ENCODE data around the gene RASSF8. TPM values are rescaled to one million over a fixed set of nuclear protein-coding genes. Genes with fewer than 3 reads are reported as not detected.

RASSF8 gene
- total RNA-seq, 1 donor from 2014 or later, result 54.6 TPM

DNA sequence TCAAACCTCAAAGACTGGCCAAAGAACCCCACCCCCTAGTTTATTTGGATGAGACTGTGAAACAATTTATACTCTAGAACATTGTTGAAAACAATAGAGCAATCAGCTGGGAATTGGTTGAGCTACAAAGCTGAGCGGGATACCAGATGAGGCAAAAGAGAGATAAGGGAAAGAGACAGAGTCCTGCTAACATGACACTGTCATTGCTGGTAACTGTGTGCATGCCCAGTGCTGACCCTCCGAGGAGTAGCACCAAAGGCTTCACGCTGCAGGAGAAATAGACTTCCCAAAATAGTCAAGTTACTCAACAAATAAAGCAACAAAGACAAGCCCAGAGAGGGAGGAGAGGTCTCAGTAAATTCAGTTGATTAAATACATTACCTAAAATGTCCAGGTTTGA, 63.6 kb downstream of the RASSF8 start:
- Mint-ChIP-seq H3K27ac (ENCODE audit: unreplicated experiment) (no peak overlapping the region), H3K9me3 (ENCODE audit: low read depth) (peaks cover 3% of the 10 kb centered on the region), H3K36me3 (ENCODE audit: low read depth) (no peaks in the 10 kb centered on the region), H3K27me3 (ENCODE audit: low read depth) (no peaks in the 10 kb centered on the region), H3K4me3 (ENCODE audit: unreplicated experiment) (no peak overlapping the region), H3K4me1 (ENCODE audit: low read depth) (peaks cover 8% of the 10 kb centered on the region)
- TF ChIP-seq, protein P1, sequence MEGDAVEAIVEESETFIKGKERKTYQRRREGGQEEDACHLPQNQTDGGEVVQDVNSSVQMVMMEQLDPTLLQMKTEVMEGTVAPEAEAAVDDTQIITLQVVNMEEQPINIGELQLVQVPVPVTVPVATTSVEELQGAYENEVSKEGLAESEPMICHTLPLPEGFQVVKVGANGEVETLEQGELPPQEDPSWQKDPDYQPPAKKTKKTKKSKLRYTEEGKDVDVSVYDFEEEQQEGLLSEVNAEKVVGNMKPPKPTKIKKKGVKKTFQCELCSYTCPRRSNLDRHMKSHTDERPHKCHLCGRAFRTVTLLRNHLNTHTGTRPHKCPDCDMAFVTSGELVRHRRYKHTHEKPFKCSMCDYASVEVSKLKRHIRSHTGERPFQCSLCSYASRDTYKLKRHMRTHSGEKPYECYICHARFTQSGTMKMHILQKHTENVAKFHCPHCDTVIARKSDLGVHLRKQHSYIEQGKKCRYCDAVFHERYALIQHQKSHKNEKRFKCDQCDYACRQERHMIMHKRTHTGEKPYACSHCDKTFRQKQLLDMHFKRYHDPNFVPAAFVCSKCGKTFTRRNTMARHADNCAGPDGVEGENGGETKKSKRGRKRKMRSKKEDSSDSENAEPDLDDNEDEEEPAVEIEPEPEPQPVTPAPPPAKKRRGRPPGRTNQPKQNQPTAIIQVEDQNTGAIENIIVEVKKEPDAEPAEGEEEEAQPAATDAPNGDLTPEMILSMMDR (IDR thresholded peaks at IDR 0.05), result no peak
- no peak for DNase-seq (ENCODE audit: low spot score)

DNA sequence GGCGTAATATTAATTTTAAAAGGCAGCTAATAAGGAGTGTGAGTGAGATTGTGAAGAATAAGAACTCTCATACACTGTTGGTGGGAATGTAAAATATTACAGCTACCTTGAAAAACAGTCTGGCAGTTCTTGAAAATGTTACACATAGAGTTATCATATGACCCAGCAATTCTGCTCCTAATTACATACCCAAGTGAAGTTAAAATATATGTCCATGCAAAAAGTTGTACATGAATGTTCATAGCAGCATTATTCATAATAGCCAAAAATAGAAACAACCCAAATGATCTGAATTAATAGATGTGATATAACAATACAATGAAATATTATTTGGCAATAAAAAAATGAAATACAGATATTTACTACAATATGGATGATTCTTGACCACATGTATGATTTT, 68.2 kb downstream of the RASSF8 start:
- H3K9me3 Mint-ChIP-seq (ENCODE audit: low read depth), result peaks cover 3% of the 10 kb centered on the region
- H3K27ac Mint-ChIP-seq (ENCODE audit: unreplicated experiment), result no peak overlapping the region
- no peaks in the 10 kb centered on the region for H3K36me3 Mint-ChIP-seq (ENCODE audit: low read depth)
- H3K4me3 Mint-ChIP-seq (ENCODE audit: unreplicated experiment), result no peak overlapping the region
- H3K4me1 Mint-ChIP-seq (ENCODE audit: low read depth), result peaks cover 4% of the 10 kb centered on the region
- H3K27me3 Mint-ChIP-seq (ENCODE audit: low read depth), result no peaks in the 10 kb centered on the region
- DNase-seq (ENCODE audit: low spot score), result no peak
- TF ChIP-seq, protein P1 (IDR thresholded peaks at IDR 0.05), result no peak

DNA sequence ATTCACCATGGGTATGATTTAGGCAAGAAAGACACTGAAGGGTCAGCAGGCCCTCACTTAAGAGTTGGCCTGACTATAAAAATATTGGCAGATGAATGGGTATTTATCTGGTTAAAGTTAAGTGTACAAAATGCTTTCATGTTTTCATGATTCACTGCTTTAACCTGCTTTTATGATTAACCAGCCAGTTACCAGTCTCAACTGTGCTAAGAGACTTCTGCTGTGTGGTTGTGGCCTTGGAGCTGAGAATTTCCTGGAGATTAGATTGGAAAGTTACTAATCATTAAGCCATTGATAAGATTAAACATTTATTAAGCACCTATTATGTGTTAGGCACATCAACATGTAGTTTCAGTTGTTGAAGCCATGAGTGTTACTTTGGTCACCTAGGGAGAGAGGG, 68.9 kb downstream of the RASSF8 start:
- H3K9me3 Mint-ChIP-seq (ENCODE audit: low read depth), result peaks cover 3% of the 10 kb centered on the region
- TF ChIP-seq, protein P1 (IDR thresholded peaks at IDR 0.05), result no peak
- H3K27me3 Mint-ChIP-seq (ENCODE audit: low read depth), result no peaks in the 10 kb centered on the region
- H3K4me3 Mint-ChIP-seq (ENCODE audit: unreplicated experiment), result no peak overlapping the region
- H3K4me1 Mint-ChIP-seq (ENCODE audit: low read depth), result peaks cover 7% of the 10 kb centered on the region
- no peak for DNase-seq (ENCODE audit: low spot score)
- H3K27ac Mint-ChIP-seq (ENCODE audit: unreplicated experiment), result no peak overlapping the region
- no peaks in the 10 kb centered on the region for H3K36me3 Mint-ChIP-seq (ENCODE audit: low read depth)

DNA sequence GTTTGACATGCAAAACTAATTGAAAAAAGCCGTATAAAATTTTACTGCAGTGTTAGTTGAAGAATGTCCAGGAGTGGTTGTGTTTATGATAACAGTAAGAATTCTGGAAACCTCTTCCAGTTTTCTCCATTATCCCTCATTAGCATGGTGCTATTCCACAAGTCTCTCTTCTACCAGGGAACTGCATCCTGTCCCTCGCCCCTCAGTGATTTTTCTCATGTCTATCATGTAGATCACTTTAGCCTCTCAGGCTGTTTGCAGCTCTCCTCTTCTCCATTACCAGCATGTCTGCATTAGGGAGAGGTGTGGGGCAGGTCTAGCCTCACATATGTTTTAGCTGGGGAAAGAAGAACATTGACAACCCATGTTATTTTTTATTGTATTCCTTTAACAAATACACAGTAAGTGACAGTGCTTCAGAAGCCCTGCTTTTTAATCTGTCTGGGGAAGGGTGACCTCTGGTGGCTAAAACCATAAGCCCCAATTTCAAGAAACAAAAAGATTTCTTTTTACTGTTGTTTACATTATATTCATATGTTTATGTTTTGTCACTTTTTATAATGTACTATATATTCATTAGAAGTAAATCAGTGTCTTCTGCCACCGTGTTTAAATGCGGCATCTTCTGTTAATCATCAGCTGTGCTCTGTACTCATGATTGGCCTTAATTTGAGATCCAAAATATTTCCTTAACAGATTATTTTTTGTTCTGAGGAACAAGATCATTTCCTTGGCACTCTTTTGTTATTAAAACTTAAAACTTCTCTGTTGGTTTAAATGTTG, 70.7 kb downstream of the RASSF8 start:
- TF ChIP-seq, protein P1 (IDR thresholded peaks at IDR 0.05), result peak; percentile 97
- DNase-seq (ENCODE audit: low spot score), result no peak
- no peaks in the 10 kb centered on the region for H3K27me3 Mint-ChIP-seq (ENCODE audit: low read depth)
- no peaks in the 10 kb centered on the region for H3K36me3 Mint-ChIP-seq (ENCODE audit: low read depth)
- H3K9me3 Mint-ChIP-seq (ENCODE audit: low read depth), result peaks cover 3% of the 10 kb centered on the region
- H3K4me1 Mint-ChIP-seq (ENCODE audit: low read depth), result peaks cover 23% of the 10 kb centered on the region
- H3K27ac Mint-ChIP-seq (ENCODE audit: unreplicated experiment), result no peak overlapping the region
- H3K4me3 Mint-ChIP-seq (ENCODE audit: unreplicated experiment), result no peak overlapping the region

DNA sequence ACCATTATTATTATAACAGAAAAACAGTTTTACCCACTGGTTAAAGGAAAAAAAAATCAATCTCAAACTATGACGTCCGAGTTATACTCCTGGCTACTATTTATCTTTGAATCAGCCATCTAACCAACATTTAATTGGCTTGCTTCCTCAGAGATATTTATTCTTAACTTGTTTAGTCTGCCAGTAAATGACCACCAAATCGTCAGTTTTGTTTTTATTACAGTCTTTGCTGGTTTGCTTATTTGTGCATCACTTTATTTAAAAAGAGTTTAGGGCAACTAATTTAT, 71.2 kb downstream of the RASSF8 start:
- Mint-ChIP-seq H3K4me1 (ENCODE audit: low read depth) (peaks cover 28% of the 10 kb centered on the region), H3K27me3 (ENCODE audit: low read depth) (no peaks in the 10 kb centered on the region), H3K36me3 (ENCODE audit: low read depth) (no peaks in the 10 kb centered on the region), H3K27ac (ENCODE audit: unreplicated experiment) (no peak overlapping the region), H3K4me3 (ENCODE audit: unreplicated experiment) (no peak overlapping the region), H3K9me3 (ENCODE audit: low read depth) (peaks cover 3% of the 10 kb centered on the region)
- TF ChIP-seq, protein P1 (IDR thresholded peaks at IDR 0.05), result no peak
- no peak for DNase-seq (ENCODE audit: low spot score)

Measured in chondrocyte (in vitro differentiated cells).